Measurements from ENCODE around the gene CBL.

- TF ChIP-seq CTCF (IDR thresholded peaks at IDR 0.05; ENCODE audit: borderline replicate concordance, extremely low read depth, low read length, poor library complexity, severe bottlenecking): no peak
- no peak for TF ChIP-seq EZH2 (IDR thresholded peaks at IDR 0.05; ENCODE audit: borderline replicate concordance, low read depth, low read length, severe bottlenecking)
Observed at GRCh38 chr11:119179342-119179741, 26.8 kb upstream of the CBL start.
